Germinal center (tissue), 1 donor: ENCODE results near the gene HNF4A.
"Not testable (repeated sequence)": the region's sequence is repeated elsewhere in the genome, so short reads cannot be mapped to it uniquely, and the experiment has no call there.

ENCODE experiments used
- DNase-seq: peaks from one replicate; pipeline ENCODE4 v3.0.0; 2012; ENCODE audit warnings: mixed read lengths, low spot score

The HNF4A gene

GRCh38 chr20:44355498-44356352 is at the start of gene HNF4A:
TSS of gene HNF4A (plus strand) at chr20:44355699. CDS start at chr20:44355805, 106 bp downstream.
- DNase-seq: no peak

DNA sequence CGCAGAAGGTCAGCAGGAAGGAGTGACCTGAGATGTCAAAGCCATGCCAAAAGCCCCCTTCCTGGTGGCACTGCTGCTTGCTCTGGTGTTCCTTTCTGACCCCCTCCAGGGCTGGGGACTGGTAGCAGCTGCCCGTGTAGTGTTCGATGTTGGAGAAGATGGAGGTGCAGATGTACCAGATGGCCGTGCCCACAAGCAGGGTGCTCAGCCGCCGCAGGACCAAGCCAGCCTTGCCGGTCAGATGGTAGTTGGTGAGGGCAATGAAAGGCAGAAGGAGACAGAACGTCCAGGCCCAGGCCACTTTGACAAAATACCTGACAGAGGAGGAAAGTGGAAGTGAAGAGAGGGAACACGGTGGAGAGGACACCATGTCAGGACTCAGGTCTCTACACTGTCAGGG is 48.6 kb upstream of the HNF4A start:
- no peak for DNase-seq

DNA sequence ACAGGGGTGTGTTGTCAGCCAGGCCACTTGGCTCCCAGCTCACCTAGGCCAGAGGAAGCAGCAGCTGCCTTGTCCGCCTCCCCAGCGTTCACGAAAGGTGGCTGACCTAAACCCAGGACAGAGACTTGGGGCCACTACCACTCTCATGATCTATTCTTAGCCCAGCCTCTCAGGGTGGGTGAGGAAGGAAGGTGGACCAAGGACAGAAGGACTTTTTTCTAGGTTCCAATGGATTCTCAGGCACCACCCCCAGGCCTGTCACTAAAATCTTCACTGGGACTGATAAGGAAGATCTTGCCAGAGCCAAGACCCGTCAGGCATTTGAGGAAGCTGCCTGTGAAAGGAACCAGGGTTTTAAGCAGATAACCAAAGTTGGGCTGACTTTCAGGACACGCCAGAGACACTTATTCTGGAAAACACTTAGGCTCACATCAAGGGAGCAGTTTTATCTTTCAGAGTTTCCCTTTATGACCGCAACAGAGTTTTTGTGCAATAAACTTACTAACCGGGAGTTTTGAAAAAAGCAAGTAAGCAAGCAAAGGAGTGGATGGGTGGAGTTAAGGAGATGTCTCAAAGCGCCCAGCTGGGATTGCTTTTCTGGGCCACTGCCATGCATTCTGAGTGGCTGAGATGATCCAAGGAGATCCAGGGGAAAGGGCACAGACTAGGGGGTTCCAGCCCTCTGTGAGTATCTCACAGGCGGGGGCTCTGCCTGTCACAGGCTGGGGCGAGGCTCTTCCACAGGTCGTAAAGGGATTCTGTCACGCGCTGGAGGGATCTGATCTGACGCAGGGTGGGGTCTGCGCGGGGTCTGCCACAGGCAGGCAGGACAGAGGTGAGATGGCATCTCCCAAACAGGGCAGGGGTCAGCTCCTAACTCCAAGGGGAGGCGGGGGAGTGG is 45.5 kb upstream of the HNF4A start:
- DNase-seq: peak; percentile 13

- DNase-seq: peak; percentile 98
Measured at GRCh38 chr20:44310664-44311639, 44.5 kb upstream of the HNF4A start, which contains the start of gene FITM2. TSS of gene FITM2 (minus strand) at chr20:44311202. CDS start at chr20:44311148, 54 bp downstream.

DNA sequence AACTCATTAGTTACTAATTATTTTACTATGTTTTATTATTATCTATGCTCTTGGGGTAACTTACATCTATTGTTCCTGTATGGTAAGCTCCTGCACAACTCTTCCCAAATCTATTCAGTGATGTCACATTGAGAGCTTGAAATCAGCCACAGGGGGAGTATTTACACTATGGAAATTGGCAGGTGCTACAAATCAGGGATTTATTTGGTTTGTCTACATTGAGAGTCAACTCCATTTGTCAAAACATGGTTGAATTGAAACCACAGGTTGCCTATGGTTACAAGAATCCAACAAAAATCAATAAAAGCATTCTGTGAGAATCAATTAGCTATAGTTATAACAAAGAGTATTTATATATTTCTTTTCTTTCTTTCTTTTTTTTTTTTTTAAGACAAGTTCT is 40.6 kb upstream of the HNF4A start:
- DNase-seq: no peak

GRCh38 chr20:44319839-44320422 is 35.6 kb upstream of the HNF4A start:
- DNase-seq: no peak

DNA sequence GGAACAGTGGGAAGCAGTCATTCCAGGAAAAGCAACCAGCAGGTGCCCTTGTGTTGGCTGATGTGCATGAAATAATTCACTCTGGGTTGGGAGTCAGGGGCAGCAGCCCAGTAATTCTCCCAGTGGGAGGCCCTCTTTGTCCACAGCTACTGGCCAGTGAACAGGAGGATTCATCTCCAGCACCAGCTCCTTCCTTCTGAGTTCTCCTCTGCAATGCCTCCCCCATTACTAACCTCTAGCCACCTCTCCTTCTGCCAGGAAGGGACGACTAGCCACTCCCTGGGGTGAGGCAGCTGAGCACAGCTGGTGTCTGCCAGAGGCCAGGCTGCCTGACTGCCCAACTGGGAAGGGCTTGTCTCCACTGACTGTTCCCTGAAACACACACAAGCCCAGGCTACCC is 31.2 kb upstream of the HNF4A start:
- no peak for DNase-seq

- no peak for DNase-seq
Measured at GRCh38 chr20:44326391-44327159, 28.9 kb upstream of the HNF4A start.

DNA sequence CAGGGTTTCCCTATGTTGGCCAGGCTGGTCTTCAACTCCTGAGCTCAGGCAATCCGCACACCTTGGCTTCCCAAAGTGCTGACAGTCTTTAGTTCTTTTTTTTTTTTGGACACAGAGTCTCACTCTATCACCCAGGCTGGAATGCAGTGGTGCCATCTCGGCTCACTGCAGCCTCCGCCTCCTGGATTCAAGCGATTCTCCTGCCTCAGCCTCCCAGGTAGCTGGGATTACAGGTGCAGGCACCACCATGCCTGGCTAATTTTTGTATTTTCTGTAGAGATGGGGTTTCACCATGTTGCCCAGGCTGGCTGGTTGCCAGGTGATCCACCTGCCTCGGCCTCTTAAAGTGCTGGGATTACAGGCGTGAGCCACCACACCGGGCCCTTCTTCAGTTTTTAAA is 27.8 kb upstream of the HNF4A start:
- DNase-seq: not testable (repeated sequence)

GRCh38 chr20:44328428-44328827 is 27.1 kb upstream of the HNF4A start:
- no peak for DNase-seq

DNA sequence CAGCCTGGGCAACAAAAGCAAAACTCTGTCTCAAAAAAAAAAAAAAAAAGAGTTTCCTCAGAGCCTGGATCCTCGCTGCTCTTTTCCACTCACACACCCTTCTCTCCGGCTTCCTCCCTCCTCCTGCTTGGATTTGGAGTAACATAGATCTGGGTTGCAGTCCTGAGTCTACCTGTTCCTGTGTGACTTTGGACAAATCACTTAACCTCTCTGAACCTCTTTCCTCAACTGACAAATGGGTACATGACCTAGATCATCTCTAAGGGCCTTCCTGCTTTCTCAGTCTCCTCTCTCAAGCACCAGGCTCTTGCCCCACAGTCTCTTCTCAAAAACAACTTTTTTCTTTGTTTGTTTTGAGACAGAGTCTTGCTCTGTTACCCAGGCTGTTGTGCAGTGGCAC is 24.3 kb upstream of the HNF4A start:
- no peak for DNase-seq

DNA sequence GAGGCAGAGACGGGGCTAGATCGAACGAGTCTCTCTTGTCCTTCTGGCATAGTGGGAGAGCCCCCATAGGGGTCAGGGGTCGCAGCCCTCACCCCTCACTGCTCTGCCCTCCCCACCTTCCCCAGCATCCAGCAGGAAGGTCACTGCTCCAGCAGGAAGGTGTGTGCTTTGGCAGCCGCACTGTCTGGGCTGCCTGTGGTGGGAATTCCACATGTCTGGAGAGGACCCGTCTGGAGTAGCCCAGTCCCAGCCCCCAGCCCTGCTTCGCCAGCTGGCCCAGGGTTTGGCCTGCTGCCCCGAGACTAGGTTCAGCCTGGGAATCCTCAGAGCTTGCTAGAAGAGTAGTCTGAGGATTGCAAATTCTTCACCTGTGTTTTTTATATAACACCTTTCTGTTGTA is 21.2 kb upstream of the HNF4A start:
- DNase-seq: no peak

GRCh38 chr20:44334709-44335108 is 20.8 kb upstream of the HNF4A start:
- DNase-seq: no peak

GRCh38 chr20:44335675-44336074 is 19.8 kb upstream of the HNF4A start:
- DNase-seq: no peak

DNA sequence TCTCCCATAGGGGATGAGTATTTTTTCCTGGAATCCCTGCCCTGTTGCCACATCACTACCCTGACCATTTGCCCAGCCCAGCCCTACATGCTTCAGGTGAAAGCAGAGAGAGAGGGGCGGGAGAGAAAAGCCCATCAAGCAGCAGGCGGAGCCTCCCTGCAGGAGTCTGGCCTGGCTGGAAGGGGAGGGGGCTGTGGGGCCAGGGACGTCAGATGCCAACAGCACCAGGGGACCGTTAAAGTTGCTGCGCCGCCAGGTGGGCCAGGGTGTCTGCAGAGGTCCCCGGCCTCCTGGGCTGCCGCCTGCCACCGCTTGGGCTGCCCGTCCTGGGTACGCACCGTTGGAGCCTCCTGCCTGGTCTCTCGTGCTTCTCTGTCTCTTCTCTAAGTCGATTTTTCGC is 19.4 kb upstream of the HNF4A start:
- DNase-seq: no peak

DNA sequence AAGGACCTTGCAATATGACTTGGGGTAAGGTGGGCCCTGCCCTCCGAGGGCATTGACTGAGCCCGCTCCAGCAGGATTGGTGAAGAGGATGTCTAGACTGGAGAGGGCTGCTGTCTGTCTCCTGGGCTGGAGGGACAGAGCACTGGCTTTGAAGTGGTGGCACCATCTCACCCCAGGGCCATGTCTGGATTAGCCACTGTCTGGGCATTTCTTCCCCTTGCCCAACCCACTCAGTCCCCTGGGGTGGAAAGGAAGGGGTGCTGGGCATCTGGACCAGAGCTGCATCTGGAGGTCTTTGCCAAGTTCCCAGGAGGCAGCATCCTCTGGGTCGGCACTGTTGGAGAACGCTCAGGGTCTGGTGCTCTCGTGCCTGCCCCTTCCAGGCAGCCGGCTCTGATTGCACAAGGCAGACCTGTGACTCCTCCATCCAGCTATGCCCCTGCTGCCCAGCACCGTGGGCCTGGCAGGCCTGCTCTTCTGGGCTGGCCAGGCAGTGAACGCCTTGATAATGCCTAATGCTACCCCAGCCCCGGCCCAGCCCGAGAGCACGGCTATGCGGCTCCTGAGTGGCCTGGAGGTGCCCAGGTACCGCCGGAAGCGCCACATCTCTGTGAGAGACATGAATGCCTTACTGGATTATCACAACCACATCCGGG is 18.6 kb upstream of the HNF4A start, which contains the start of gene R3HDML:
TSS of gene R3HDML (plus strand) at position 319 of the 656 bp plus-strand sequence. CDS start at position 434, 115 bp downstream.
- no peak for DNase-seq

GRCh38 chr20:44342248-44342647 is 13.3 kb upstream of the HNF4A start:
- no peak for DNase-seq

DNA sequence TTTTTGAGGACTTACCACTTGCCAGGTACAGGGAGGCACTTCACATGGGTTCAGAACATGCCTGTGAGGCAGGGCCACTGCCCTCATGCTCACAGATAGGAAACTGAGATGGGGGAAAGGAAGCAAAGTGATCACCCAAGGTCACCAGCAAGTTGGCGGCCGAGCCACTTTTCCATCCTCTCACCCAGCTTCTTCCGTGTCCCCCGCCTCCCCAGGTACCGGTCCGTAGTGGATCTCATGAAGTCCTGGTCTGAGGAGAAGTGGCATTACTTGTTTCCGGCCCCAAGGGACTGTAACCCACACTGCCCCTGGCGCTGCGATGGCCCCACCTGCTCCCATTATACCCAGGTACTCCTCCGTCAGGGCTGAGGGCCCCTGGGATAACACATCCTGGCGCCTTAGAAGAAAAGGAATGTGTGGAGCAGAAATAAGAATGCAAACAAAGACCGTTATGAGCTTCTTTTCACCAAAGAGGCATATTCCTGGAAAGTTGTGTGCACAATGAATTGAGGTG is 12.3 kb upstream of the HNF4A start:
- no peak for DNase-seq

- no peak for DNase-seq
Measured at GRCh38 chr20:44344723-44345122, 10.8 kb upstream of the HNF4A start.

DNA sequence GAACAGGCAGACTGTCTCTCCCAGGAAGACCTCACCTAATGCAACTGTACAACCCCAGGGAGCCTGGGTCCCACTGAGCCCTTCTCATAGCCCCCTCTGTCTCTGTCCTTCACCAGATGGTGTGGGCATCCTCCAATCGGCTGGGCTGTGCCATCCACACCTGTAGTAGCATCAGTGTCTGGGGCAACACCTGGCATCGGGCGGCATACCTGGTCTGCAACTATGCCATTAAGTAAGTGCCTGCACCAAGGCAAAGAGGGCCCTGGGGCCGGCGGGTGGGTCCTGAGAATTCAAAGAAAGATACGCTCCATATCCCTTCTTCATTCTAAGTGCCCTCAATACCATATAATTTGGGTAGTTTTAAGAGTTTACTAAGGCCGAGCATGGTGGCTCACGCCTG is 10.4 kb upstream of the HNF4A start:
- DNase-seq: no peak
